ENCODE data around the gene C6orf52.
"Not testable (repeated sequence)": the region's sequence is repeated elsewhere in the genome, so short reads cannot be mapped to it uniquely, and the experiment has no call there.

The C6orf52 gene

GRCh38 chr6:10694302-10695085, at the start of gene C6orf52, which contains the start of gene PAK1IP1:
Gene C6orf52, minus strand, starts transcription at chr6:10694616. Its CDS starts 7,066 bp downstream, at chr6:10687550.
Gene PAK1IP1, plus strand, starts transcription at chr6:10694972. Its CDS starts 14 bp downstream, at chr6:10694986.
- DNase-seq (ENCODE audit: low read depth, low spot score): peak; percentile 85

GRCh38 chr6:10743515-10743914, 49.1 kb upstream of the C6orf52 start:
- no peak for DNase-seq (ENCODE audit: low read depth, low spot score)

GRCh38 chr6:10742251-10742650, 47.8 kb upstream of the C6orf52 start:
- no peak for DNase-seq (ENCODE audit: low read depth, low spot score)

DNA sequence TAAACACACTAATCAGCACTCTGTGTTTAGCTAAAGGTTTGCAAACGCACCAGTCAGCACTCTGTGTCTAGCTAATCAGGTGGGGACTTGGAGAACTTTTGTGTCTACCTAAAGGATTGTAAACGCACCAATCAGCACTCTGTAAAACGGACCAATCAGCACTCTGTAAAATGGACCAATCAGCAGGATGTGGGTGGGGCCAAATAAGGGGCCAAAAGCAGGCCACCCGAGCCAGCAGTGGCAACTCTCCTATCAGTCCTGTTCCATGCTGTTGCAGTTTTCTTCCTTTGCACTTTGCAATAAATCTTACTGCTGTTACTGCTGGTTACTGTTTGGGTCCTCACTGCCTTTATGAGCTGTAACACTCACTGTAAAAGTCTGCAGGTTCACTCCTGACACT, 47.2 kb upstream of the C6orf52 start:
- DNase-seq (ENCODE audit: low read depth, low spot score): not testable (repeated sequence)

DNA sequence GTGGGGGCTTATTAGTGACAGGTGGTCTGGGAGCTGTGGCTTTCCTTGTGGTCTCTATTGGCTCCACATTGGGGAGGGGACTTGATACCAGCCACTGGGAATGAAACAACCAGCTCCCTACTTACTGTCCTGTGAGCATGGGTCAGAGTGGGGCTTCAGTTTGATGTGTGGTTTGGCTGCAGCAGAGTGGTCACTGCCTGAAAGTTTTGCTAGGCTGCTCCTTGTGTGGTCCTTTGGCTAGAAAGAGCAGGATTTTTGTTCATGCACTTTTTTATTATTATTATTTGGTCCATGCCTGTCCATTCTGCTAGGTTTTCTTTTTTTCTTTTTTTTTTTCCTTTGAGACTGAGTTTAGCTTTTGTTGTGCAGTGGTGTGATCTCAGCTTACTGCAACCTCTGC, 45.6 kb upstream of the C6orf52 start:
- no peak for DNase-seq (ENCODE audit: low read depth, low spot score)

- no peak for DNase-seq (ENCODE audit: low read depth, low spot score)
These were observed 42.3 kb upstream of the C6orf52 start for GRCh38 chr6:10736731-10737130.

DNA sequence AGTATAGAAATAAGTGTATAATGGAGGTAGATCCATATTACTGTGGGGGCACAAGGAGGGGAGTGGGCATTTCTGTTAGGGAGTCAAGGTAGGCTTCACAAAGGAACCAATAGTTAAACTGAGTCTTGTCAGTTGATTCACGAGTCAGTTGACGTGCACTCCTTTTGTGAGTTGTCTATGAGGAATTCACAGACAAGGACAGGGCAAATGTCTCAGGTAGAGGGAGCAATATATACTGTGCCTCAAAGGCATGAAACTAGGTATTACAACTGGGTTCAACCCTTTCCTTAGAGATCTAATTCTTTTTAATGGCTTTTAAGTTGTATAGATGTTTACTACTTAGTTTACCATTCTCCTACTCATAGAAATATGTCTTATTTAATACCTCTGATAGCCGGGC, 39.4 kb upstream of the C6orf52 start:
- no peak for DNase-seq (ENCODE audit: low read depth, low spot score)

GRCh38 chr6:10733151-10733715, 38.8 kb upstream of the C6orf52 start:
- no peak for DNase-seq (ENCODE audit: low read depth, low spot score)

DNA sequence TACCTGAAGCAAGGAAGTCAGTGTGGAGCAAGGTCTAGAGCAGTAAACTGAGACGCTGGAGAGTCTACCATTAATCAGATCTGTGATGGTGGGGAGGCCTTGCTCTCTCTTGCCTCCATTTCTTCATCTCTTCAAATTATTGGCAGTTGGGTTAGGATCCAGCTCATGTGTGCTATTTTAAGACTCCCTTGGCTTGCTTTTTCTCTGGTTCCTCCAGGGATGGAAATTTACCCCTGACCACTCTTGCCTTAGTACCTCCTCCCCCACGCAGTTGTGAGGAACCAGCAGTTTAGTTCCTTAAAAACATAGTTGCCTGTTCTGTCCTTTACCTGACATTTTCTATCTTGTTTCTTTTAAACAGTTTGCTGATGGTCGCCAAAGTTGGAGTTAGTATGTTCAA, 35.8 kb upstream of the C6orf52 start:
- no peak for DNase-seq (ENCODE audit: low read depth, low spot score)

- DNase-seq (ENCODE audit: low read depth, low spot score): no peak
These were observed 31.3 kb upstream of the C6orf52 start for GRCh38 chr6:10725716-10726115.

- no peak for DNase-seq (ENCODE audit: low read depth, low spot score)
These were observed 30.6 kb upstream of the C6orf52 start for GRCh38 chr6:10725044-10725443.

- no peak for DNase-seq (ENCODE audit: low read depth, low spot score)
These were observed 29.1 kb upstream of the C6orf52 start for GRCh38 chr6:10723567-10723881.

- peak; percentile 94 for DNase-seq (ENCODE audit: low read depth, low spot score)
These were observed 28.6 kb upstream of the C6orf52 start, which contains the start of gene TMEM14C for GRCh38 chr6:10722820-10723566. Gene TMEM14C, plus strand, starts transcription at chr6:10723070. Its CDS starts 1,544 bp downstream, at chr6:10724614.

- no peak for DNase-seq (ENCODE audit: low read depth, low spot score)
These were observed 28.1 kb upstream of the C6orf52 start for GRCh38 chr6:10722570-10722819.

DNA sequence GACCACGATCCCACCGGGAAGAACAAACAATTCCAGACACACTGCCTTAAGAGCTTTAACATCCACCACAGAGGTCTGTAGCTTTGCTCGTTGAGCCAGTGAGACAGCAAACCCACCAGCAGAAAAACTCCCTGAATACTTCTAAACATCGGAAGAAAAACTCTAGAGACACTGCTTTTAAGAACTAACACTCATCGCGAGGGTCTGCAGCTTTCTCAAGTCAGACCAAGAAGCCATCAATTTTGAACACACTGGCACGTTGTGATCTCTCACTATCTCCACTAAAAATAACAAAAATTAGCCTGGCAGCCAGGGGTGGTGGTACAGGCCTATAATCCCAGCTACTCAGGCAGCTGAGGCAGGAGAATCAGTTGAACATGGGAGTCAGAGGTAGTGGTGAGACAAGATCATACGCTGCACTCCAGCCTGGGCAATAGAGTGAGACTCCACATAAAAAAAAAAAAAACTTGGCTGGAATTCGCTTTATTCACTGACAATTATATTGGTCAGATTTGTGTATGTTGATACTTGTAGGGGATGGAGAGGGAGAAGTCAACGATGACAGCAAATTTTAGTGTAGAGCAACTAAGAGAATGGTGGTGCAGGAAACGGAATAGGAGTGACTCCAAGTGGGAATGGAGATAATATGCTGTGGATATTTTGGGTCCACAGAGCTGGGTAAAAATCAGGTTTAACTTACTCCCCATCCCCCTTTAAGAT, 27.6 kb upstream of the C6orf52 start:
- no peak for DNase-seq (ENCODE audit: low read depth, low spot score)

- DNase-seq (ENCODE audit: low read depth, low spot score): not testable (repeated sequence)
These were observed 26.8 kb upstream of the C6orf52 start for GRCh38 chr6:10720960-10721849.

- DNase-seq (ENCODE audit: low read depth, low spot score): no peak
These were observed 26.0 kb upstream of the C6orf52 start for GRCh38 chr6:10720265-10720959.

GRCh38 chr6:10719964-10720264, 25.5 kb upstream of the C6orf52 start:
- no peak for DNase-seq (ENCODE audit: low read depth, low spot score)

- DNase-seq (ENCODE audit: low read depth, low spot score): no peak
These were observed 25.0 kb upstream of the C6orf52 start for GRCh38 chr6:10719296-10719963.

- DNase-seq (ENCODE audit: low read depth, low spot score): no peak
These were observed 19.5 kb upstream of the C6orf52 start for GRCh38 chr6:10713962-10714361.

All from brain pericyte (primary cell).